ENCODE data around the gene JAG2. TPM values are rescaled to one million over a fixed set of nuclear protein-coding genes. Genes with fewer than 3 reads are reported as not detected.

Gene JAG2
- total RNA-seq, 4 donors from 2014 or later = 47.4 to 75.4 (median 67.2) TPM

DNA sequence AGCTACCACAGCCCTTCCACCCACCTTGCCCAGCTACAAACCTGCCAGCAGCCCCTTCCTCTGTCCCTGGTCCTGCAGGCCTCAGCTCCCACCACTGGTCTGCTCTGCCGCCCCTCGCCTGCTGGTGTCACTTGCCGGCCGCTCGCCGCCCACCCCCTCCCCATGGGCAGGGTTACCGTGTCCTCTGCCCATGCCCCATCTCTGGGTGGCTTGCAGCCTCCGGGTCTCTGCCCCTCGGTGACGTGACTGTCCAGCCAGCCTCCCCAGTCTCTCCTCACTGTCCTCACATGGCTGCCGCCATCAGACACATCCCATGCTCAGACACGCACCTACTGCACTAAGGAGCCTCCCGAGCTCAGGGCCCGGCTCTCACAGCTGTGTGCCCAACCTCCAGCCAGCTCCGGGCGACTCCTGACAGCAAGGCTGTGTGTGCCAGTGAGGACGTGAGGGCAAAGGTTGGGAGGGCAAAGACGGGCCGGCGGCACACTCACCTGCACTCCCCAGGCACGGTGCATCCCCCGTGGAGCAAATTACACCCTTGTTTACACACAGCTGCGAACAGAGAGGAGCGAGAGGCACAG lies 13.4 kb downstream of the JAG2 start:
- WGBS = 80% methylated on average over 17 of the region's 24 CpGs
- Histone ChIP-seq H3K4me1 (peaks cover 2% of the 10 kb centered on the region), H3K27me3 (peaks cover 14% of the 10 kb centered on the region), H3K4me3 (no peak overlapping the region), H3K36me3 (peaks cover 18% of the 10 kb centered on the region), H3K27ac (no peak overlapping the region), H3K9me3 (no peaks in the 10 kb centered on the region)
- TF ChIP-seq, protein P1, sequence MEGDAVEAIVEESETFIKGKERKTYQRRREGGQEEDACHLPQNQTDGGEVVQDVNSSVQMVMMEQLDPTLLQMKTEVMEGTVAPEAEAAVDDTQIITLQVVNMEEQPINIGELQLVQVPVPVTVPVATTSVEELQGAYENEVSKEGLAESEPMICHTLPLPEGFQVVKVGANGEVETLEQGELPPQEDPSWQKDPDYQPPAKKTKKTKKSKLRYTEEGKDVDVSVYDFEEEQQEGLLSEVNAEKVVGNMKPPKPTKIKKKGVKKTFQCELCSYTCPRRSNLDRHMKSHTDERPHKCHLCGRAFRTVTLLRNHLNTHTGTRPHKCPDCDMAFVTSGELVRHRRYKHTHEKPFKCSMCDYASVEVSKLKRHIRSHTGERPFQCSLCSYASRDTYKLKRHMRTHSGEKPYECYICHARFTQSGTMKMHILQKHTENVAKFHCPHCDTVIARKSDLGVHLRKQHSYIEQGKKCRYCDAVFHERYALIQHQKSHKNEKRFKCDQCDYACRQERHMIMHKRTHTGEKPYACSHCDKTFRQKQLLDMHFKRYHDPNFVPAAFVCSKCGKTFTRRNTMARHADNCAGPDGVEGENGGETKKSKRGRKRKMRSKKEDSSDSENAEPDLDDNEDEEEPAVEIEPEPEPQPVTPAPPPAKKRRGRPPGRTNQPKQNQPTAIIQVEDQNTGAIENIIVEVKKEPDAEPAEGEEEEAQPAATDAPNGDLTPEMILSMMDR (IDR thresholded peaks at IDR 0.05) = no peak
- TF ChIP-seq EP300 (IDR thresholded peaks at IDR 0.05) (no peak), POLR2A (IDR thresholded peaks at IDR 0.05) (no peak), POLR2AphosphoS5 (IDR thresholded peaks at IDR 0.05) (no peak)
- no peak for DNase-seq (ENCODE audit: low spot score in 2 of 2)

DNA sequence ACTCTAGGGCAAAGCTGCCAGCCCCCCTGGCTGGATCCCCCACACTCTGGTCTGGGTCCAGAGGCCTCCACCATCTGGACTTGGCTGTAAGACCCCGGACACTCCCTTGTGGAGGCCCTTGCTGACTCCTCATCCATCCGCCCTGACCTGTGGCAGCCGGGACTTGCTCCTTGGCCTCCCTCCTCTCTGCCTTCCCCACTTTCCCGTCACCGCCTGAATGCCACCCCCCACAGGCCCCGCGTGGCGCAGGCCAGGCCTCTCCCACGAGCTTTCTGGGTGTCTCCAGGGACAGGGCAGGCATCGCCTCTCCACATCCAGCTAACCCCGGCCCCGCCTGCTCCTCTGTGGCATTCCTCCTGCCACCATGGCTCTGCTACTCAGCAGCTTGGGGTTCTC lies 14.1 kb downstream of the JAG2 start:
- Histone ChIP-seq H3K27ac (no peak overlapping the region), H3K4me1 (peaks cover 2% of the 10 kb centered on the region), H3K4me3 (no peak overlapping the region), H3K9me3 (no peaks in the 10 kb centered on the region), H3K36me3 (peaks cover 18% of the 10 kb centered on the region), H3K27me3 (peaks cover 14% of the 10 kb centered on the region)
- TF ChIP-seq EP300 (IDR thresholded peaks at IDR 0.05) = no peak
- no peak for TF ChIP-seq POLR2AphosphoS5 (IDR thresholded peaks at IDR 0.05)
- no peak for TF ChIP-seq POLR2A (IDR thresholded peaks at IDR 0.05)
- TF ChIP-seq, protein P1 (IDR thresholded peaks at IDR 0.05) = no peak
- 55% methylated on average over 12 of the region's 12 CpGs for WGBS
- no peak for DNase-seq (ENCODE audit: low spot score in 2 of 2)

DNA sequence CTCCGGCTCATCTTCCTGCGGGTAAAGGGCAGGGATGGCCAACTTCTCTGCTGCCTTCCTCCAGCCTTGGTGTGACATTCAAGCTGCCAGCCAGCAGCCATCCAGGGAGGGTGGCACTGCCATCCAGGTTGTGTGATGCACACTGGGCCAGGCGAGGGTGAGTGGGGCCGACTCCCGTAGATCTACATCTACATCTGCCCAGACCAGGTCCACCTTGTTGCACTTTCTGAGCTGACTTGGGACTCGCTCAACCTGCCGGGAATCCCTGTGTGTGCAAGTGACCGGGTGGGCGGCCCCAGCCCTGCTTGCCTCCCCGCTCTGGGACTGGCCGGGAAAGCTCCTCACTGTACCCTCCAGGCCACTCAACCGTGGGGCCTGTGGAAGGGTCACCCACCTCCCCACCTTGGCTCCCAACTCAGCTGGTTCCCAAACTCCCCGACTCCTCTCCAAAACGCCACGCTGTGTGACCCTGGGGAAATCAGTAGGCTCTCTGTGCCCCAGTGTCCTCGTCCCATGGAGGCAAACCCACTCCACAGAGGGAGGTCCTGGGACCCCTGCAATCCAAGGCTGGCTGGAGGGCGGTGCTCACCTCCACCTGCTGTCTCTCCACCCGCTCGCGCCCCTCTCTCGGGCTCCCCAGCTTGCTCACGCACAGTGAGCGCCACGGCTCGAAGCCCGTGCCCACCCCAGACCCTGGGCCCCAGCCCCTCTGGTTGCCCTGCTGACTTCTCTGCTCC lies 14.7 kb downstream of the JAG2 start:
- Histone ChIP-seq H3K9me3 (no peaks in the 10 kb centered on the region), H3K4me3 (no peak overlapping the region), H3K36me3 (peaks cover 18% of the 10 kb centered on the region), H3K27me3 (peaks cover 14% of the 10 kb centered on the region), H3K27ac (no peak overlapping the region), H3K4me1 (peaks cover 2% of the 10 kb centered on the region)
- WGBS = 71% methylated on average over 10 of the region's 26 CpGs
- no peak for DNase-seq (ENCODE audit: low spot score in 2 of 2)
- TF ChIP-seq POLR2AphosphoS5 (IDR thresholded peaks at IDR 0.05) = no peak
- no peak for TF ChIP-seq EP300 (IDR thresholded peaks at IDR 0.05)
- no peak for TF ChIP-seq POLR2A (IDR thresholded peaks at IDR 0.05)
- TF ChIP-seq, protein P1 (IDR thresholded peaks at IDR 0.05) = no peak

DNA sequence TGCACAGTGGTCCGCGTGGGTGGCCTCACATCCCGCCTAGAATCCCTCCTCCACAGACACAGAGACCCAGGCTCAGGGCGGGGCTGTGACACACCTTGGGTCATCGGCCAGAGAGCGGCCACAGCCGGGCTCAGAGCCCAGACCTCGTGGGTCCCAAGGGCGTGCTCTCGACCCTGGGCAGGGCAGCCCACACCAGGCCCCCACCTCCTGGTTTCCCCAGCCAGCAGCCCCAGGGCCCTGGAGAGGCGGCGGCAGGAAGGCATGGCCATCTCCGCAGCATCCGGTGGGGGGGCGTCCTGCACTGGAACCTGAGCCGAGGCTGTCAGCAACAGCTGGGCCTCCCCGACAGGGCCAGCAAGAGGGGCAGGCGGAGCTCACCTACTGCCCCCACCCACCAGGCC lies 15.2 kb downstream of the JAG2 start:
- H3K9me3 ChIP-seq = no peaks in the 10 kb centered on the region
- no peak for TF ChIP-seq POLR2AphosphoS5 (IDR thresholded peaks at IDR 0.05)
- TF ChIP-seq, protein P1 (IDR thresholded peaks at IDR 0.05) = no peak
- TF ChIP-seq EP300 (IDR thresholded peaks at IDR 0.05) = no peak
- no peak for TF ChIP-seq POLR2A (IDR thresholded peaks at IDR 0.05)
- H3K4me3 ChIP-seq = no peak overlapping the region
- peaks cover 12% of the 10 kb centered on the region for H3K27me3 ChIP-seq
- DNase-seq (ENCODE audit: low spot score in 2 of 2) = no peak
- no CpG with 5 or more reads among the region's 18 CpGs for WGBS
- H3K27ac ChIP-seq = no peak overlapping the region
- peaks cover 2% of the 10 kb centered on the region for H3K4me1 ChIP-seq
- H3K36me3 ChIP-seq = peaks cover 19% of the 10 kb centered on the region

DNA sequence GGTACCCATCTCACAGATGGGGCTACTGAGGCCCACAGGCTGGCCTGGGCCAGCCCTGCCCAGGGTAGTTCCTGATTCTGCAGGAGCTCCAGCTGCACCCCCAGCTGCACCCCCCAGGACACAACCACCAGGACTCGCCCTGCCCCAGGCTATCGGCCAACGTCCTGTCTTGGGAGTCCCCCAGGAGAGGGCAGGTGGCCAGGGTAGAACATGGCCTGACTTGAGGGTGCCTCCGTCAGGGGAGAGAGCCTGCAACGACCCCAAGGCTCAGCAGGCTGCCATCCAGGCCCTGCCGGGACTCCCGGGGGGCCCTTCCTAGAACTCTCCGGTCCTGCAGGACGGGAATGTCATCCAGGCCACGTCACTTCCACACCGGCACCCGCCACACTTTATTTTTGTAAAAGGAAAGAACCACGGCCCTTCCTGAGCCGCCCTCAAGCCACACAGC lies 15.8 kb downstream of the JAG2 start:
- Histone ChIP-seq H3K4me3 (no peak overlapping the region), H3K9me3 (no peaks in the 10 kb centered on the region), H3K27me3 (peaks cover 8% of the 10 kb centered on the region), H3K36me3 (peaks cover 24% of the 10 kb centered on the region), H3K4me1 (peaks cover 2% of the 10 kb centered on the region), H3K27ac (no peak overlapping the region)
- DNase-seq (ENCODE audit: low spot score in 2 of 2) = no peak
- WGBS = 80% methylated on average over 2 of the region's 14 CpGs
- no peak for TF ChIP-seq EP300 (IDR thresholded peaks at IDR 0.05)
- TF ChIP-seq, protein P1 (IDR thresholded peaks at IDR 0.05) = no peak
- no peak for TF ChIP-seq POLR2A (IDR thresholded peaks at IDR 0.05)
- no peak for TF ChIP-seq POLR2AphosphoS5 (IDR thresholded peaks at IDR 0.05)

Data from suprapubic skin (tissue), 4 donors.